ENCODE results near the gene SEPTIN8. TPM values are rescaled to one million over a fixed set of nuclear protein-coding genes. Genes with fewer than 3 reads are reported as not detected.
A peak's percentile ranks its signal among the peaks of the same experiment; 100 is the strongest.

SEPTIN8 gene
- total and polyA plus RNA-seq, 10 of the 15 experiments (the other 5 are each of a cell fraction or from before 2014, with no cell fraction given): 6.1 to 96.1 (median 29.4) TPM

GRCh38 chr5:132777209-132778069 lies at the start of gene SEPTIN8 (continued):
- TF ChIP-seq ZNF592 (IDR thresholded peaks at IDR 0.05) (no peak), E2F8 (IDR thresholded peaks at IDR 0.05; ENCODE audit: low read depth, partially characterized antibody) (no peak), NKRF (conservative IDR thresholded peaks at IDR 0.05) (0 out of 2 replicates have a peak, but pooled peaks have one; percentile 10), YY1 (IDR thresholded peaks at IDR 0.05; ENCODE audit: low read depth, low read length) (peak; percentile 92), LARP7 (IDR thresholded peaks at IDR 0.05) (peak; percentile 28), HCFC1 (IDR thresholded peaks at IDR 0.05; ENCODE audit: low read length) (peak; percentile 73), NR2C1 (IDR thresholded peaks at IDR 0.05) (0 out of 2 replicates have a peak, but pooled peaks have one; percentile 48), TBL1XR1 (IDR thresholded peaks at IDR 0.05; ENCODE audit: low read depth, low read length) (no peak), SKIL (IDR thresholded peaks at IDR 0.05; ENCODE audit: low read depth, poor library complexity, severe bottlenecking) (no peak), NFIC (IDR thresholded peaks at IDR 0.05; ENCODE audit: low read depth, low read length) (no peak), CBX3 (IDR thresholded peaks at IDR 0.05; ENCODE audit: borderline replicate concordance, low read depth) (no peak)

All from GM12878 (cell line).